GM12801 (cell line): Measurements from ENCODE around the gene AGO1.

Source experiments
- TF ChIP-seq, protein P1 (sequence below): IDR thresholded peaks from one replicate; pipeline ENCODE4 v1.5.1; 2011; ENCODE audit warnings: control low read depth; ENCODE audit not compliant: insufficient read length; ENCODE audit errors: extremely low read depth

The AGO1 gene

DNA sequence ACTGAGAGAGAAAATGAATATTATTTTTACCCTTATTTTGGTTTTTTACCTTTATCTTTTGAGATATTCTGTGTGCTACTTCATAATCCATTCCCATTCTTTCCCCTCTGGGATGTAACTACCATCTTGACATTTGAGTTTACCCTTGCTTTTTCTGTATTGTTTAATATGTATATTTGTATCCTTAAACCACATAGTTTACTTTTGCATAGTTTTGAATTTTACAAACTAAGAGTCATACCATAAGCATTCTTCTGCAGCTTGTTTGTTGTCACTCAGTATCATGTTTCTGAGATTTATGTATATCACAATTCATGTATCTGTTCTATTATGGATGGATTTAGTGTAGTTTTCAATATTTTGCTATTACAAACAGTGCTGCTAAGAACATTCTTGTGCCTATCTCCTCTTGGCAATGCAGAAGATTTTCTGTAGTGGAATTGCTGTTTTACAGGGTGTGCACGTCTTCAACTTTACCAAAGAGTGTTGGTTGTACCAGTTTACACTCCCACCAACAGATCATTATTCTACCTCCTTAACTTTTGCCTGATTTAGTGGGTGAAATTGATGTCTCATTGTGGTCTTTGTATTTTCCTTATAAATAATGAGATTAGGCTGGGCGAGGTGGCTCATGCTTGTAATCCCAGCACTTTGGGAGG, 12.2 kb upstream of the AGO1 start:
- TF ChIP-seq, protein P1, sequence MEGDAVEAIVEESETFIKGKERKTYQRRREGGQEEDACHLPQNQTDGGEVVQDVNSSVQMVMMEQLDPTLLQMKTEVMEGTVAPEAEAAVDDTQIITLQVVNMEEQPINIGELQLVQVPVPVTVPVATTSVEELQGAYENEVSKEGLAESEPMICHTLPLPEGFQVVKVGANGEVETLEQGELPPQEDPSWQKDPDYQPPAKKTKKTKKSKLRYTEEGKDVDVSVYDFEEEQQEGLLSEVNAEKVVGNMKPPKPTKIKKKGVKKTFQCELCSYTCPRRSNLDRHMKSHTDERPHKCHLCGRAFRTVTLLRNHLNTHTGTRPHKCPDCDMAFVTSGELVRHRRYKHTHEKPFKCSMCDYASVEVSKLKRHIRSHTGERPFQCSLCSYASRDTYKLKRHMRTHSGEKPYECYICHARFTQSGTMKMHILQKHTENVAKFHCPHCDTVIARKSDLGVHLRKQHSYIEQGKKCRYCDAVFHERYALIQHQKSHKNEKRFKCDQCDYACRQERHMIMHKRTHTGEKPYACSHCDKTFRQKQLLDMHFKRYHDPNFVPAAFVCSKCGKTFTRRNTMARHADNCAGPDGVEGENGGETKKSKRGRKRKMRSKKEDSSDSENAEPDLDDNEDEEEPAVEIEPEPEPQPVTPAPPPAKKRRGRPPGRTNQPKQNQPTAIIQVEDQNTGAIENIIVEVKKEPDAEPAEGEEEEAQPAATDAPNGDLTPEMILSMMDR = no peak

DNA sequence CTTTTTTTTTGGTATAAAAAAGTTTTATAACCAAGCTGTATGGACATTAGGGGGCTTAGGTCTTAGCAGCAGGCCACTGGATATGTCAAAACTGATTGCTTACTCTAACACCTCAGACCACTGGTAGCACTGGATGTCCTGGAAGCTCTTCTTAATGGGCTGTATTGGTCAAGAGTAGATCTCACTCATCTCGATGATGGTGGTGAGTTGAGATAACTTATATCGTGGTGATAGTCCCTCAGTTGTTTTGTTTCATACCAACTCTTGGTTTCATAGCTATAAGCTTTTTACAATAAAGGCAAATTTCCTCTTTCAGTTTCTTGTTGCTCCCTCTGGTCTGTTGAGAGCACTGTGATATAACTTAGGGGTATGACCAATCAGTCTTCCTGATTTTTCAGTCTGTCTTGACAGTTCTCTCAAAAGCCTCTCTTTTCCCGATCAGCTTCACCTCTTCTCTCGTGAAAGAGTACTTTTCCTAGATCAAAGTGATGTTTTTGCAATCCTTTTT, 9.7 kb upstream of the AGO1 start:
- TF ChIP-seq, protein P1 = no peak

DNA sequence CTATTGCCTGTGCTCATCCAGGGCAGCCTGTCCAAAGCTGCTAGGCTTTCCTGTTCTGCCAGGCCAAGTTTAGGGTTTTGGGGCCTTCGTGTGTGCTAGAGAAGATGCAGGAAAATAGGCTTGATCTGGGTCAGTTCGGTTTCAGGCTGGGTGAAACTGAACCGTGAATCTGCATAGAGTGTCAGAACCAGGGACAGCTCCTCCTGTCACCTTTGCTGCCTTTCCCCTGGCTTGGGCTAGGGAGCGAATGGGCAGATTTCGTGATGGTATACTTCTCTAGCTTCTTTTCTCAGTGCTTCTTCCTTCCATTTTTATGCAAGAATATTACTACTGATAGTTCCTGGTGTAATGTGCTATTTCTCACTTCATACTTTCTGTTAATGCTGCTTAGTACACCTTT, 6.0 kb upstream of the AGO1 start:
- TF ChIP-seq, protein P1 = no peak

DNA sequence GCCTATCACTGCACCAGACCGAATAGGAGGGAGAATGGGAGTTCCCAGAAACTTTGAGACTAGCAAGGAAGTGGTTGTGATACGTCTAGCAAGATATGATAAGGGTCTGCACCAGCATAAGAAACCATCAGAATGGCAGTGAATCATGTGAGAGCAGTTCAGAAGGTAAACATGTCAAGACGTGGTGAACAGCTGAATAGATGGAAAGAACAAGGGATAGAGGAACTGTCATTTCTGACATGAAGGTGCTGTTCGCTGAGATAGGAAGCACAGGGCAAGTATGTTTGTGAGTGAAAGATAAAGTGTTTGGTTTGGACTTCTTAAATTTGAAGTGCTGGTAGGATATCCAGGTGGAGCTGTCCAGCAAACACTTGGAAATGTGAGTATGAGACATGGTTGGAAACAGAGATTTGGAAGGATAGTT, 1.1 kb upstream of the AGO1 start:
- TF ChIP-seq, protein P1 = no peak

DNA sequence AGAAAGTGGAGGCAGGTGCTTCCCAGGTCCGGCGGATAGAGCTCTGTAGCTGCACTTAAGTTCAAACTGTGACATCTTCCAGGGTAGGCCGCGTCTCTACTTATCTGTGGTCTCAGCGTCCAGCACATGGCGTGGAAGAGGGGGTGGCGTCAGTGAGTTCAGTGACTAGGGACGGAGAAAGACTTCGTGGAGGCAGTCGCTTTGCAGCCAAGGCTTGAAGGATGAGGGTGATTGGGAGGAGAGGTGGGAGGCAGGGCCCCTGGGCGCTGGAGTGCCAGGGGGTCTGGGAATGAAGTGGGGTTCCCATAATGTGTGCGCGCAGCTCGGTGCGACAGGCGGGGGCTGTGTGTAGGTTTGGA, 444 bp upstream of the AGO1 start:
- TF ChIP-seq, protein P1 = no peak

DNA sequence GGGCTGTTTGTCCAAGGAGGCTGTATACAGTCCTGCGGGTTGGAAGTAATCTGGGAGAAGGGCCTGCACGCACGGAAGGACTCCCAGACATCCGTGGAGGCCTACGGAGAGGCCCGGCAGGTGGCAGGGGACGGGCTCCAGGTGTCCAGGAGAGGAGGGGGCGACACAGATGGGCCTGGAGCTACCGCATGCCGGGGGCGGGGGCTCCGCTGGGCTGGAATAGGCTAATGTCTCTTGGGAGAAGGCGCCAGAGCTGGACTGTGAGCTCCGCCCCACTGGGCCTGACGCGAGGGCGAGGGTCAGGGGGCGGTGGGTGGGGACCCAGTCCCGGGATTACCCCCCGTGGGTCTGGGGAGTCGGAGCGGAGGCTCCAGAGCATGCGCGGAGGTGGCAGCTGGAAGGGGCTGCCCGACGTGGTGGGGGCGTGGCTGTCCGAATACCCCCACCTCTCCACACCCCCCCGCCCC, 659 bp downstream of the AGO1 start:
- TF ChIP-seq, protein P1 = no peak

DNA sequence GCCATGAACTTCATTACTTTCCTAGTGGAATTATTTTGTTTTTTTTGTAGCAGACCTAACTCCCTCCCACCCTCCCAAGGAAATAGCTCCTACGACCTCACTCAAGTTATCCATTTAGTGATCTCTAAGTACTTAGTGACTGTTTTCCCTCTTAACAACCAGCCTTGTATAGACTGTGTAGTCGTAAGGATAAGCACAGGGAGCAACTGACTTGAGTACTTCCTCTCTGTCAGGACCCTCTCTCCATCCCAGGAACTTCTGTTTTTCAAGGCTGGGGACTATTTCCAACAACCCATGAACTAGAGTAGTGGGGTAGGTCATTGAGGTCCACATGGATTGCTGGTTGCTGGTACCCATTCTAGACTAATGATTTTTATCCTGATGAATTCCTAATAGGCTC, 1.9 kb downstream of the AGO1 start:
- TF ChIP-seq, protein P1 = no peak
